SK-N-MC (cell line): ENCODE data around the gene C1orf74.

Source experiments
- EZH2 ChIP-seq: fragments of 200-600 bp; sonication (generic); IDR thresholded peaks from one replicate; pipeline ENCODE4 v1.6.1; 2017; ENCODE audit warnings: antibody characterized with exemption
- FOXP2 ChIP-seq: optimal IDR thresholded peaks from 2 replicates; pipeline ENCODE3; 2011; ENCODE audit warnings: mild to moderate bottlenecking, moderate library complexity; ENCODE audit not compliant: insufficient read depth; ENCODE audit errors: extremely low read length, control extremely low read depth
- POLR2AphosphoS5 ChIP-seq: IDR thresholded peaks from 2 replicates; pipeline ENCODE4 v1.6.1; 2012; ENCODE audit warnings: mild to moderate bottlenecking, low read depth, low read length, borderline replicate concordance

DNA sequence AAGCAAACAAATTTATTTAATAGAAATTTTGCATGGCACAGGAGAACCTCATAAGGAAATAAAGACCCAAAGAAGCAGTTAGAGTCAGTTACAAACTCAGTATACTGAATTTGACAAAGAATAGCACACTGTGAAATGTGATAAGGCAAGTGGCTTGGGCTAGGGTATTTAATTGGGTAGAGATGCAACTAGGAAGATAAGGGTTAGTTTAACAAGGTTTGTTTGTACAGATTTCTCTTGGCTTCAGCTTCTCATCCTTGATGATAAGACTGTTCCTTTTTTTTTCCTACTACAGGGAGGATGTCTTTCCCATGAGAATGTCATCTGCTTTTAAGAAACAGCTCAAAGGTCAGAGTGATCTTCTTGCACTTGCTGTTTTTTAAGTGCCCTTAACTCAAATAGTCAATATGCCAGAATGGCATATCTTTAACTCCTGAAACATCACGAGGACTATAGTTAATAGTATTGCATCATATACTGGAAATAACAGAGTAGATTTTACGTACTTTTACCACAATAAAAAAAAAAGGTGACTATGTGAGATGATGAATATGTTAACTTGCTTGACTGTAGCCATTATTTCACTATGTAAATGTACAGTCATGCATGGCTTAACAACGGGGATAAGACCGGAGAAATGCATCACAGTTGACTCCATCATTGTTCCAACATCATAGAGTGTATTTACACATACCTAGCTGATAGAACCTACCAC, 37.8 kb downstream of the C1orf74 start:
- no peak for TF ChIP-seq POLR2AphosphoS5
- no peak for TF ChIP-seq EZH2
- no peak for TF ChIP-seq FOXP2
